ENCODE data around the gene MEG3. TPM values are rescaled to one million over a fixed set of nuclear protein-coding genes. Genes with fewer than 3 reads are reported as not detected.

MEG3 gene
- total RNA-seq, 3 donors from 2014 or later (not counting 1 experiment from before 2014, with no cell fraction given): 1.0 to 6.6 (median 1.9) TPM

- ATAC-seq: no peak
- no peaks in the 10 kb centered on the region for H3K4me1 ChIP-seq (ENCODE audit: control insufficient read depth, insufficient read depth, low read length)
- no peak for TF ChIP-seq CTCF (IDR thresholded peaks at IDR 0.05)
- H3K27ac Mint-ChIP-seq: no peak overlapping the region
- H3K27ac ChIP-seq (ENCODE audit: low read length): no peak overlapping the region
- H3K27me3 ChIP-seq (ENCODE audit: control insufficient read depth, insufficient read depth, low read length): peaks cover 3% of the 10 kb centered on the region
- WGBS (ENCODE audit: insufficient coverage): 89% methylated on average over 9 of the region's 9 CpGs
- H3K4me3 ChIP-seq (ENCODE audit: low read length): no peak overlapping the region
- peaks cover 23 to 35% of the 10 kb centered on the region in 2 donors for H3K27me3 Mint-ChIP-seq (ENCODE audit: low read depth in 2 of 2)
- no peaks in the 10 kb centered on the region for H3K36me3 ChIP-seq (ENCODE audit: control insufficient read depth, insufficient read depth, low read length)
- peaks cover 0 to 3% of the 10 kb centered on the region in 2 donors for H3K9me3 Mint-ChIP-seq
- DNase-seq: no peak
- no peaks in the 10 kb centered on the region for H3K36me3 Mint-ChIP-seq
- intact Hi-C loops (cut with micrococcal nuclease): no loop called here
- peaks cover 0 to 7% of the 10 kb centered on the region in 2 donors for H3K4me1 Mint-ChIP-seq
- H3K9me3 ChIP-seq (ENCODE audit: control insufficient read depth, insufficient read depth, low read length): peaks cover 4% of the 10 kb centered on the region
- no peak overlapping the region for H3K4me3 Mint-ChIP-seq
Measured at GRCh38 chr14:100822532-100823296, 3.2 kb upstream of the MEG3 start.

GRCh38 chr14:100823413-100824080 is 2.4 kb upstream of the MEG3 start:
- peaks cover 0 to 3% of the 10 kb centered on the region in 2 donors for H3K9me3 Mint-ChIP-seq
- peaks cover 0 to 7% of the 10 kb centered on the region in 2 donors for H3K4me1 Mint-ChIP-seq
- WGBS (ENCODE audit: insufficient coverage): 75% methylated on average over 10 of the region's 11 CpGs
- H3K27me3 Mint-ChIP-seq (ENCODE audit: low read depth in 2 of 2): peaks cover 24 to 35% of the 10 kb centered on the region in 2 donors
- H3K9me3 ChIP-seq (ENCODE audit: control insufficient read depth, insufficient read depth, low read length): peaks cover 4% of the 10 kb centered on the region
- TF ChIP-seq CTCF (IDR thresholded peaks at IDR 0.05): no peak
- peaks cover 3% of the 10 kb centered on the region for H3K27me3 ChIP-seq (ENCODE audit: control insufficient read depth, insufficient read depth, low read length)
- H3K27ac Mint-ChIP-seq: no peak overlapping the region
- no peak overlapping the region for H3K4me3 ChIP-seq (ENCODE audit: low read length)
- intact Hi-C loops (cut with micrococcal nuclease): no loop called here
- no peak for DNase-seq
- no peak overlapping the region for H3K27ac ChIP-seq (ENCODE audit: low read length)
- no peaks in the 10 kb centered on the region for H3K36me3 ChIP-seq (ENCODE audit: control insufficient read depth, insufficient read depth, low read length)
- ATAC-seq: no peak
- H3K36me3 Mint-ChIP-seq: no peaks in the 10 kb centered on the region
- no peaks in the 10 kb centered on the region for H3K4me1 ChIP-seq (ENCODE audit: control insufficient read depth, insufficient read depth, low read length)
- H3K4me3 Mint-ChIP-seq: no peak overlapping the region

GRCh38 chr14:100824091-100824551 is 1.8 kb upstream of the MEG3 start:
- 49% methylated on average over 32 of the region's 32 CpGs for WGBS (ENCODE audit: insufficient coverage)
- no peak overlapping the region for H3K27ac ChIP-seq (ENCODE audit: low read length)
- Mint-ChIP-seq H3K27ac (no peak overlapping the region), H3K4me3 (no peak overlapping the region), H3K9me3 (peaks cover 0 to 3% of the 10 kb centered on the region in 2 donors), H3K27me3 (ENCODE audit: low read depth in 2 of 2) (peaks cover 27 to 37% of the 10 kb centered on the region in 2 donors), H3K4me1 (peaks cover 0 to 7% of the 10 kb centered on the region in 2 donors), H3K36me3 (no peaks in the 10 kb centered on the region)
- intact Hi-C loops (cut with micrococcal nuclease): no loop called here
- ATAC-seq: peak in 1 of 3 donors; percentile 34
- no peak for DNase-seq
- H3K36me3 ChIP-seq (ENCODE audit: control insufficient read depth, insufficient read depth, low read length): no peaks in the 10 kb centered on the region
- H3K4me1 ChIP-seq (ENCODE audit: control insufficient read depth, insufficient read depth, low read length): no peaks in the 10 kb centered on the region
- TF ChIP-seq CTCF (IDR thresholded peaks at IDR 0.05): no peak
- H3K9me3 ChIP-seq (ENCODE audit: control insufficient read depth, insufficient read depth, low read length): peaks cover 4% of the 10 kb centered on the region
- no peak overlapping the region for H3K4me3 ChIP-seq (ENCODE audit: low read length)
- H3K27me3 ChIP-seq (ENCODE audit: control insufficient read depth, insufficient read depth, low read length): peaks cover 3% of the 10 kb centered on the region

Measured in natural killer cell (primary cell).